Measurements from ENCODE around the gene ZNF862.
A peak's percentile ranks its signal among the peaks of the same experiment; 100 is the strongest.
"Not testable (repeated sequence)": the region's sequence is repeated elsewhere in the genome, so short reads cannot be mapped to it uniquely, and the experiment has no call there.

ZNF862 gene

DNA sequence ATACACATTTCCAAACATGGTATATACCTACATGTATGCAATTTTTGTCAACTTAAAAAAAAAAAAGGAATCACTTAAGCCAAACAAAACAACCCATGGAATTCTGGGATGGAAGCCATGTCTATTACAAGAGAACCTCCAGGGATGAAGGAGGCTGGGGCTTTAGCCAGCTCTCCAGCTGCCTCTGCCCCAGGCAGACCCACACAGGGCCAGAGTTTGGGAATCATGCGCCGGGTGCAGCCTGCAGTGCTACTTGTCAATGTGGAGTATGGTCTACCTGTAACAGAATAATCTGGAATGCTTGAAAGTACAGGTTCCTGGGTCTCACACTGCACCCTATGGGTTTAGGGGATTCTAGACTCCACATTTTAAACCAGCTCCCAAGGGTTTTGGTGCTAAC is 46.4 kb downstream of the ZNF862 start:
- Histone ChIP-seq H3K9me3 (ENCODE audit: control insufficient read depth in 5 of 5, low read length in 5 of 5) (no peaks in the 10 kb centered on the region), H3K4me1 (ENCODE audit: control insufficient read depth in 5 of 5, insufficient read depth in 5 of 5, low read length in 5 of 5) (peaks cover 5 to 51% (median 35%) of the 10 kb centered on the region in 5 donors), H3K36me3 (ENCODE audit: control insufficient read depth in 5 of 5, insufficient read depth in 5 of 5, low read length in 5 of 5) (peaks cover 0 to 5% (median 0%) of the 10 kb centered on the region in 5 donors), H3K4me3 (ENCODE audit: low read depth in 1 of 5, low read length in 5 of 5) (no peak overlapping the region), H3K9ac (ENCODE audit: low read length in 5 of 5) (no peak overlapping the region), H3K27ac (ENCODE audit: low read depth, low read length) (no peak overlapping the region), H3K27me3 (ENCODE audit: control insufficient read depth in 5 of 5, insufficient read depth in 4 of 5, low read length in 5 of 5) (no peaks in the 10 kb centered on the region)

GRCh38 chr7:149885191-149886017 is 47.2 kb downstream of the ZNF862 start:
- Histone ChIP-seq H3K9me3 (ENCODE audit: control insufficient read depth in 5 of 5, low read length in 5 of 5) (no peaks in the 10 kb centered on the region), H3K4me3 (ENCODE audit: low read depth in 1 of 5, low read length in 5 of 5) (no peak overlapping the region), H3K36me3 (ENCODE audit: control insufficient read depth in 5 of 5, insufficient read depth in 5 of 5, low read length in 5 of 5) (peaks cover 0 to under 1% (median 0%) of the 10 kb centered on the region in 5 donors), H3K9ac (ENCODE audit: low read length in 5 of 5) (peak overlapping the region in 1 of 5 donors; percentile 17), H3K27me3 (ENCODE audit: control insufficient read depth in 5 of 5, insufficient read depth in 4 of 5, low read length in 5 of 5) (no peaks in the 10 kb centered on the region), H3K27ac (ENCODE audit: low read depth, low read length) (no peak overlapping the region), H3K4me1 (ENCODE audit: control insufficient read depth in 5 of 5, insufficient read depth in 5 of 5, low read length in 5 of 5) (peaks cover 5 to 43% (median 35%) of the 10 kb centered on the region in 5 donors)

GRCh38 chr7:149886018-149886415 is 47.8 kb downstream of the ZNF862 start:
- Histone ChIP-seq H3K4me1 (ENCODE audit: control insufficient read depth in 5 of 5, insufficient read depth in 5 of 5, low read length in 5 of 5) (peaks cover 2 to 37% (median 32%) of the 10 kb centered on the region in 5 donors), H3K9me3 (ENCODE audit: control insufficient read depth in 5 of 5, low read length in 5 of 5) (no peaks in the 10 kb centered on the region), H3K27ac (ENCODE audit: low read depth, low read length) (no peak overlapping the region), H3K27me3 (ENCODE audit: control insufficient read depth in 5 of 5, insufficient read depth in 4 of 5, low read length in 5 of 5) (no peaks in the 10 kb centered on the region), H3K4me3 (ENCODE audit: low read depth in 1 of 5, low read length in 5 of 5) (no peak overlapping the region), H3K36me3 (ENCODE audit: control insufficient read depth in 5 of 5, insufficient read depth in 5 of 5, low read length in 5 of 5) (no peaks in the 10 kb centered on the region), H3K9ac (ENCODE audit: low read length in 5 of 5) (peak overlapping the region in 1 of 5 donors; percentile 17)

DNA sequence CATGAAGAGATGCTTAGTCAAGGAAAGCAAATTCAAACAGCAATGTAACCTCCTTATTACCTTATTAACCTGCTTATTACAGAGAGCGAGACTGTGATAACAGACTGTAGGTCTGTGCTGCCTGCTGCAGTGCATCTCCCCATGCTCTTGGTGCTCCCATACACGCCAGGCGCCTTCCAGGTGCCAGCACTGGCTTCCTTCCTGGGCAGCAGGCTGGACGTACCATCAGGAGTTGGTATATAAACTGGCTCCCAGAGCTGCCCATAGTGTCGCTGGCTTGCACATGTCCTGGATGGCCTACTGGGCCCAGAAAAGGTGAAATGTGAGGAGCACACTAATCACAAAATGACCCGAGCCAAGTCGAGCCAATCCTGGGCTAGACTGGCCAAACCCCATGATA is 49.1 kb downstream of the ZNF862 start:
- Histone ChIP-seq H3K27ac (ENCODE audit: low read depth, low read length) (no peak overlapping the region), H3K36me3 (ENCODE audit: control insufficient read depth in 5 of 5, insufficient read depth in 5 of 5, low read length in 5 of 5) (no peaks in the 10 kb centered on the region), H3K4me1 (ENCODE audit: control insufficient read depth in 5 of 5, insufficient read depth in 5 of 5, low read length in 5 of 5) (peaks cover 2 to 32% (median 29%) of the 10 kb centered on the region in 5 donors), H3K9me3 (ENCODE audit: control insufficient read depth in 5 of 5, low read length in 5 of 5) (no peaks in the 10 kb centered on the region), H3K9ac (ENCODE audit: low read length in 5 of 5) (no peak overlapping the region), H3K27me3 (ENCODE audit: control insufficient read depth in 5 of 5, insufficient read depth in 4 of 5, low read length in 5 of 5) (no peaks in the 10 kb centered on the region), H3K4me3 (ENCODE audit: low read depth in 1 of 5, low read length in 5 of 5) (no peak overlapping the region)

DNA sequence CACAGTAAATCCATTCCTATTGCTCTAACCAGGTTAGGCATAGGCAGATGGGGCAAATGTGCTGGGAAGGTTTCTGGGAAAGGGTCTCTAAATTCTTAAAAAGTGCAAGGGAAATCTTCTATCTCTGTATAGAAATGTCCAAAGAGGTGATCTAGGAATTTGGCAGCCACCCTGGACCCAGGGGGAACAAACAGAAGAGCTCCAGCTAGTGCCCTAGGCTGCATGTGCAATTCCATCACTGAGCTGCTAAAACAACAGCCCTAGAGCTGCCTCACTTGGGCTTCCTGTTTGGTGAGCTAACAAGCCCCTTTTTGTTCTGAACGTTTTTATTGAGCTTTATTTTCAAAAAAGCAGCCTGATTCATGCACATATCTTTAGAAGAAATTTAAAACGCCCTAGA is 52.5 kb downstream of the ZNF862 start:
- not testable (repeated sequence) for H3K9me3 ChIP-seq (ENCODE audit: control insufficient read depth in 5 of 5, low read length in 5 of 5); H3K4me3 ChIP-seq (ENCODE audit: low read depth in 1 of 5, low read length in 5 of 5); H3K27me3 ChIP-seq (ENCODE audit: control insufficient read depth in 5 of 5, insufficient read depth in 4 of 5, low read length in 5 of 5); H3K36me3 ChIP-seq (ENCODE audit: control insufficient read depth in 5 of 5, insufficient read depth in 5 of 5, low read length in 5 of 5); H3K9ac ChIP-seq (ENCODE audit: low read length in 5 of 5); H3K4me1 ChIP-seq (ENCODE audit: control insufficient read depth in 5 of 5, insufficient read depth in 5 of 5, low read length in 5 of 5); H3K27ac ChIP-seq (ENCODE audit: low read depth, low read length)

- H3K4me3 ChIP-seq (ENCODE audit: low read depth in 1 of 5, low read length in 5 of 5); H3K9me3 ChIP-seq (ENCODE audit: control insufficient read depth in 5 of 5, low read length in 5 of 5); H3K27ac ChIP-seq (ENCODE audit: low read depth, low read length); H3K27me3 ChIP-seq (ENCODE audit: control insufficient read depth in 5 of 5, insufficient read depth in 4 of 5, low read length in 5 of 5); H3K36me3 ChIP-seq (ENCODE audit: control insufficient read depth in 5 of 5, insufficient read depth in 5 of 5, low read length in 5 of 5); H3K4me1 ChIP-seq (ENCODE audit: control insufficient read depth in 5 of 5, insufficient read depth in 5 of 5, low read length in 5 of 5); H3K9ac ChIP-seq (ENCODE audit: low read length in 5 of 5): not testable (repeated sequence)
These were observed 56.8 kb downstream of the ZNF862 start for GRCh38 chr7:149894957-149895356.

GRCh38 chr7:149907776-149908376 is 69.7 kb downstream of the ZNF862 start:
- H3K36me3 ChIP-seq (ENCODE audit: control insufficient read depth in 5 of 5, insufficient read depth in 5 of 5, low read length in 5 of 5); H3K4me3 ChIP-seq (ENCODE audit: low read depth in 1 of 5, low read length in 5 of 5); H3K9me3 ChIP-seq (ENCODE audit: control insufficient read depth in 5 of 5, low read length in 5 of 5); H3K4me1 ChIP-seq (ENCODE audit: control insufficient read depth in 5 of 5, insufficient read depth in 5 of 5, low read length in 5 of 5); H3K27ac ChIP-seq (ENCODE audit: low read depth, low read length); H3K27me3 ChIP-seq (ENCODE audit: control insufficient read depth in 5 of 5, insufficient read depth in 4 of 5, low read length in 5 of 5); H3K9ac ChIP-seq (ENCODE audit: low read length in 5 of 5): not testable (repeated sequence)

DNA sequence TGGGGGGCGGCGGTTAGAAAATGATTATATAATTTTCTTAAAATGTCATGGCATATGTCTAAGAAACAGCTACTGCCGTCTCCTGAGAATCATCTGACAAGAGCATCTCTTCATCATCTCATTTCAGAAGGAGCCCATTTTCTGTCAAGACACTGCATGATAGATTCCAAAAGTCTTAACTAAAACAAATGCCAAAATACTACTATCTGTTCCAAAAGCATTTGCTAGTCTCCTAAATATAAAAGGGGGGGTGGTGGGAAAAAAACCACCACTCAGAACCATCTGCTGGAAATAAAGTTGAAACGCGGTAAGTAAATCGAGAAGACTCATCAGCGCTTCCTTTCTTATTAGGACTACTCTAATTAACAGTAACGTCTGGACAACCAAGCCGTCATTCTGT is 72.0 kb downstream of the ZNF862 start:
- H3K36me3 ChIP-seq (ENCODE audit: control insufficient read depth in 5 of 5, insufficient read depth in 5 of 5, low read length in 5 of 5); H3K4me1 ChIP-seq (ENCODE audit: control insufficient read depth in 5 of 5, insufficient read depth in 5 of 5, low read length in 5 of 5); H3K9ac ChIP-seq (ENCODE audit: low read length in 5 of 5); H3K9me3 ChIP-seq (ENCODE audit: control insufficient read depth in 5 of 5, low read length in 5 of 5); H3K27me3 ChIP-seq (ENCODE audit: control insufficient read depth in 5 of 5, insufficient read depth in 4 of 5, low read length in 5 of 5); H3K4me3 ChIP-seq (ENCODE audit: low read depth in 1 of 5, low read length in 5 of 5); H3K27ac ChIP-seq (ENCODE audit: low read depth, low read length): not testable (repeated sequence)

DNA sequence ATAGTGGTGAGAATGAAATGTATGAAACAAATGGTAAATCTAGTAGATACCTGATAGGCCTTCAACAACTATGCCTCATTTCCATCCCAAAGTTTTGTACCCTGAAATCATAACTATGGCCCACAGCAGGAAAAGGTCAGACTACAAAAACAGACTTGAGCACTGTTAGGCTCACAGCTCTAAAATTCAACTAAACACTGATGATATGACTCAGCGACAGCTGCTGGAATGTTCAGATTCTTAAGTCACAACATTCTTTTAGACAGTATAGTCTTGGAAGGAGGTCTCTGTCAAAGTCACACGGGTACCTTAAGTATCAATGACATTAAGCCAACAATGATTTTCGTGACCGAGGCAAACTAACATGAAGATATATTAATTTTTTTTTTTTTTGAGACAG is 74.0 kb downstream of the ZNF862 start:
- not testable (repeated sequence) for H3K36me3 ChIP-seq (ENCODE audit: control insufficient read depth in 5 of 5, insufficient read depth in 5 of 5, low read length in 5 of 5); H3K27ac ChIP-seq (ENCODE audit: low read depth, low read length); H3K4me3 ChIP-seq (ENCODE audit: low read depth in 1 of 5, low read length in 5 of 5); H3K9me3 ChIP-seq (ENCODE audit: control insufficient read depth in 5 of 5, low read length in 5 of 5); H3K27me3 ChIP-seq (ENCODE audit: control insufficient read depth in 5 of 5, insufficient read depth in 4 of 5, low read length in 5 of 5); H3K4me1 ChIP-seq (ENCODE audit: control insufficient read depth in 5 of 5, insufficient read depth in 5 of 5, low read length in 5 of 5); H3K9ac ChIP-seq (ENCODE audit: low read length in 5 of 5)

Measured in subcutaneous abdominal adipose tissue (tissue), 5 donors.